ENCODE data around the gene CNTN4.

The CNTN4 gene

DNA sequence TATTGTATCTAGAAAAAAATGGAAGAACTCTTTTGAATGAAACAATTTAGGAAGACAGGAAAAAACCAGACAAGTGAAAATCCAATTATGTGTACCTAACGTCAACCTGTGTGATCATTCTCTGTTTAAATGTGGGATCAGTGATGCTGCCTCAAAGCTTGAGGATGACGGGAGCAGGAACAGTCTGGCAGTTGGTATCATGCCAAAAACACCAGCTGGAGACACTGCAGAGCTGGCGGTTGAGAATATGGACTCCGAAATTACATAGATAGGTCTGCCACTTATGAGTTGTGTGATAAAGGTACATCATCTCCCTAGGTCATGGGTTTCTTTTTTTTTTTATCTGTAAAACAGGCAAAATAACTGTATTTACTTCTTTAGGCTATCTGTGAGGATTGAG is 480.5 kb downstream of the CNTN4 start:
- no peak for DNase-seq (ENCODE audit: low read depth, low spot score)
- H3K4me3 ChIP-seq (ENCODE audit: low read depth, low read length): no peak overlapping the region
- in situ Hi-C loops (cut with HindIII; ENCODE audit: low sequenced_read_pairs): no loop called here
- no peak for TF ChIP-seq CTCF (IDR thresholded peaks at IDR 0.05; ENCODE audit: low read depth, low read length)

- DNase-seq (ENCODE audit: low read depth, low spot score): no peak
- in situ Hi-C loops (cut with HindIII; ENCODE audit: low sequenced_read_pairs): no loop called here
- no peak overlapping the region for H3K4me3 ChIP-seq (ENCODE audit: low read depth, low read length)
- no peak for TF ChIP-seq CTCF (IDR thresholded peaks at IDR 0.05; ENCODE audit: low read depth, low read length)
Measured at GRCh38 chr3:2583046-2583445, 484.4 kb downstream of the CNTN4 start.

DNA sequence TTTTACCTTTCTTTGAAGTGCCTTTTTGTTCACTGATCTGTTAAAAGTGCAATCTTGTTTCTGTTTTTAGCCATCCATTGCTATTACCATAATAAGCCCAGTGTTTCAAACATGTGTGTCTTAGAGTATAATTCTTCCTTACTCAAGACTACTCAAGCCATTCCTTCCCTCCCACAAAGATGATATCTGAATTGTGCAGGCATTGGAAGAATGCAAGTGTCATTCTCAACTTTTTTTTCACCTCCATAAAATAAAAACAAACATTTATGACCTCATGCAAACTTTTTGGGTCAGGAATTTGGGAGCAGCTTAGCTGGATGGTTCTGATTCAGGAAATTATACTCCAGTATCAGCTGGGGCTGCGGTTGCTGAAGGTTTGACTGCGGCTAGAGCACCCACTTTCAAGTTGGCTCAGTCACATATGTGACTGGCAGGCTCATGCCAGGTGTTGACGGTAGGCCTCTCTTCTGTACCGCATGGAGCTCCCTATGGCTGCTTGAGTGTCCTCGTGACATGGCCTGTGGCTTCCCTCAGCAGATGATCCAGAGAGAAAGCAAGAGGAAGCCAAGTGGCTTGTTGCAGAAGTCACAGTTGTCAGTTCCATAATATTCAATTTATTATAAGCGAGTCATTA is 490.8 kb downstream of the CNTN4 start:
- no peak for TF ChIP-seq CTCF (IDR thresholded peaks at IDR 0.05; ENCODE audit: low read depth, low read length)
- in situ Hi-C loops (cut with HindIII; ENCODE audit: low sequenced_read_pairs): no loop called here
- no peak overlapping the region for H3K4me3 ChIP-seq (ENCODE audit: low read depth, low read length)
- DNase-seq (ENCODE audit: low read depth, low spot score): no peak

DNA sequence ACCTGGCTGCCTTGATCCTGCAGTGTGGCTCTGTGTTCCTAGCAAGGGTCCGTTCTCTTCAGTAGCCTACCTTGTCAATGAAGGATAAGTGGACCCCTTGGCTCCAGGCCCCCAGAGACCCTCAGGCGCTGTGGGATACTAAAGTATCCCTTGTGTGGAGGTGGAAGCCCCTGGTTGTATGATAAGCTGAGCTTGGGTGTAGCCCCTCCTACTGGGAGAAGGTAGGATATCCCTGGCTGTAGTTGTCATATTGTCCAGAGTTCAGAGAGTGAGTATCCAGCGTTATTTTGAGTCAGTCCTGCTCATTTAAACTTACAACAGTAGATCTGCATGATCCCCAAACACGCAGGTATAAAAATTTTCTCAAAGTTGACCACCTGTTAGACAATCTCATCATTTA is 496.8 kb downstream of the CNTN4 start:
- in situ Hi-C loops (cut with HindIII; ENCODE audit: low sequenced_read_pairs): no loop called here

DNA sequence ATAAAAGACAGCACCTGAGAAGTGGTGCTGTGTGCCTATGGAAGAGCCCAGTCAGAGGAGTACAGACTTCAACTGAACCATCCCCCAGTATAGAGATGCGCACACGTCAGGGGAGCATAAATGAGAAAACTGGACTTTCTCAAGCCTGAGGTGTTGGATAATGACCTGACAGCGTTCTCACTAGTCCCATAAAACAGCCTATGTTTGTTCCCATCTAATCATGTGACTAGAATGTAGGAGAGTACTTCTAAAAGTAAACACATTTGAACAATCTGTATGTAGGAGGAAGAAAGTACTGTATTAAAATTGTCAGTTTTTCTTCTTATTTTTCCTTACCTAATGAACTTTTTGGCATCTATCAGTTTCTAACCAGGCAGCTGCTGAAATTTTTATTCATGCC is 498.9 kb downstream of the CNTN4 start:
- in situ Hi-C loops (cut with HindIII; ENCODE audit: low sequenced_read_pairs): no loop called here
- no peak for DNase-seq (ENCODE audit: low read depth, low spot score)
- no peak for TF ChIP-seq CTCF (IDR thresholded peaks at IDR 0.05; ENCODE audit: low read depth, low read length)
- H3K4me3 ChIP-seq (ENCODE audit: low read depth, low read length): no peak overlapping the region

More for the DNA sequence above, 496.8 kb downstream of the CNTN4 start:
- no peak for DNase-seq (ENCODE audit: low read depth, low spot score)
- no peak for TF ChIP-seq CTCF (IDR thresholded peaks at IDR 0.05; ENCODE audit: low read depth, low read length)
- H3K4me3 ChIP-seq (ENCODE audit: low read depth, low read length): no peak overlapping the region

DNA sequence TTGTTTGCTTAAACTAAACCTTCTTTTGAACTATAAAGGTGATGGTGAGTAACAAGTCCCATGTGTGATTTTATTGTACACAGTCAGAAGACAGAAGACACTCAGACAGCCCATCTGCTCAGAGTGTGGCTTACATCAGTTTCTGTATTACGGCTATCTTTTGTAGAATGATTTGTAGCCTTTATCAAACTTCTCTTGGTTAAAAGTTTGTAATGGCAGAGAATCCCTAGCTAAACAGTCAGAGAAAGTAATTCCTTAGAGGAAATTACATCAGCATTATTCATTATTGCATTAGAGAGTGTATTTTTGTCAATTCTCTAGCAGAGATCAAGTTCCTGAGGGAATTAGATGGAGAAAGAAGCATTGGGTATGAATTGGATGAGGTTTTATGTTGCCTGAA is 500.8 kb downstream of the CNTN4 start:
- TF ChIP-seq CTCF (IDR thresholded peaks at IDR 0.05; ENCODE audit: low read depth, low read length): no peak
- no peak overlapping the region for H3K4me3 ChIP-seq (ENCODE audit: low read depth, low read length)
- DNase-seq (ENCODE audit: low read depth, low spot score): no peak
- in situ Hi-C loops (cut with HindIII; ENCODE audit: low sequenced_read_pairs): no loop called here

Data from astrocyte of the spinal cord (primary cell).